HG02840 (cell line): Measurements from ENCODE around the gene HMGN3.

Experiments used
- ATAC-seq: cut with Tn5 transposase; IDR thresholded peaks from one replicate; pipeline ENCODE4 v1.9.1; 2021; ENCODE audit warnings: mild to moderate bottlenecking, moderate library complexity, moderate number of reproducible peaks; ENCODE audit not compliant: unreplicated experiment, low FRiP score

The HMGN3 gene

GRCh38 chr6:79188885-79189480, 45.5 kb downstream of the HMGN3 start:
- ATAC-seq = no peak

DNA sequence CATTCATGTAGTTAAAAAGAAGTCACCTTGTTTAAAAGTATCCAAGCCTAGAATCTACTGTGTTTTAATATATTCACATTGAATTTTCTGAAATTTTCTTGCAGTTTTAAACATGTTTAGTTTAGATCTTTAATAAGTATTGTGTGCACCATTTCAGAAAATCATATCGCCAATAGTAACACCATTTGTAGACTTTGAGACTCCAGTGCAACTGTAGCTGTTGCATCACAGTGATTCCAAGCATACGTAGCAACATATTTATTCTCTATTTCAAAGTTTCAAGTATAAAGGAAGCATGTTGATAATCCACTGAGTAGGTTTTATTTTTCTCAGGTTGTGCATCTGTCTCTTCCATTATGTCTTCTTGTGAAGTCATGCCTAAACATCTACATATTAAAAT, 46.4 kb downstream of the HMGN3 start:
- no peak for ATAC-seq

GRCh38 chr6:79186564-79186963, 47.9 kb downstream of the HMGN3 start:
- ATAC-seq = no peak

GRCh38 chr6:79184641-79185040, 49.8 kb downstream of the HMGN3 start:
- ATAC-seq = no peak

- no peak for ATAC-seq
These were observed 50.4 kb downstream of the HMGN3 start for GRCh38 chr6:79184086-79184485.

- no peak for ATAC-seq
These were observed 54.4 kb downstream of the HMGN3 start for GRCh38 chr6:79180052-79180451.

DNA sequence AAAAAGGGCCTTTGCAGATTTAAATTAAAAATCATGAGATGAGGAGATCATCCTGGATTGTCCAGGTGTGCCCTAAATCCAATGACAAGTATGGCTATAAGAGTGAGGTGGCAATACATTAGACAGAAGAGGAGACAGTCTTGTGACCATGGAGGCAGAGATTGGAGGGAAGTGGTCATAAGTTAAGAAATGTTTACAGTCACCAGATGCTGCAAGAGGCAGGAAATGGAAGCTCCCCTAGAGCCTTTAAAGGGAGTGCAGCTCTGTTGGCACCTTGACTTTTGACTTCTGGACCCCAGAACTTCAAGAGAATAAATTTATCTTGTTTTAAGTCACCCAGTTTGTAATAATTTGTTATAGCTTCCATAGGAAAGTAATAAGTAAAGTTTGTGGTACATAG, 61.1 kb downstream of the HMGN3 start:
- no peak for ATAC-seq

DNA sequence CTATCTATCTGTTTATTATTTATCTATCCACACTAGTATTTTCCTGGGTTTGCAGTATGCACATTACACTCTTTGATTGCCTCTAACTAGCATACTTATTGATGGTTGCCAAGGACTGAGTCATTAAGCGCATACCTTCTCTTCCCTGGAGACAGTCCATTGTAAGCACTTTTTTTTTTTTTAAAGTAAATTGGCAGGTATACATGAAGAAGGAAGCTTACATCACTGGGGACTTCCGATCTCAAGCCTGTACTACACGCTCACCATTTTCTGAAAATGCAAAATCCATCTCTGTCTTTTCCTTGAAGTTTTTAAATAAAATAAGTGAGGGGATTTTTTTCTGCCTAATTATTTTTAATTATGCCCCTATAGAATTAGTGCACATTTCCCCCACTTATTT, 63.5 kb downstream of the HMGN3 start:
- no peak for ATAC-seq

- no peak for ATAC-seq
These were observed 64.1 kb downstream of the HMGN3 start for GRCh38 chr6:79170431-79170830.

- no peak for ATAC-seq
These were observed 65.8 kb downstream of the HMGN3 start for GRCh38 chr6:79168695-79168980.

DNA sequence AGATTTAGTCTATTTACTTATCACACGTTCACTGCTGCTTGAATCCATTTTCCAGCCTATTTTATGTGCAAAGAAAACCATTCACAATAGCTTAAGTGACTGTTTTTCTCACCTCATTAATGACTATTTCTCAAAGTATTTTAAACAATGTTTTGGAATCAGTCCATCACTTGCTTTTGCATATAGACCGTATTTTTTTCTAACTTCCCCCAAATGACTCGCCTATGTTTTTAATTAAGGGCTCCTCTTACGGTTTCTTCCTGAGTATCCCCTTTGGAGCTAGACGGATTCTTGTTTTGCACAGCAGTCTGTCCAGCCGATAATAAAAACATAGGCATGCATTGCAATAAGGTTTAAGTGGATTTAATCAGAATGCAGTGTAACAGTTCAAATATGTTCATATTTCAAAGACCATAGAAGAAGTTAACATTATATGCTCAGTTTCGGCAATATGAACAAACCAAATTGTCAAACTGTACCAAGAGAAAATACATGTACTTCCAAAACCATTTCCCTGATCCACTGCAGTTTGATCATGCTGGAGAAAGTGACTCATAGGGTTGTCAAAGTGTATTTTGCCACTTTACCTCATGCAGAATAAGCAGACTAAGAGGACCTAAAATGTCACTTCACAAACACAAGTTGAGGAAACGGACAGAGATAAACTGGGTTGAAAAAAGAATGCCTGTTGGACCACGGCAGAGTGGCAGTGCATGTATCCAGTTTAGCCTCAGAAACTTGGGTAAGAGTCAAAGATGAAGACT, 66.4 kb downstream of the HMGN3 start:
- no peak for ATAC-seq

GRCh38 chr6:79159846-79160245, 74.6 kb downstream of the HMGN3 start:
- ATAC-seq = no peak

DNA sequence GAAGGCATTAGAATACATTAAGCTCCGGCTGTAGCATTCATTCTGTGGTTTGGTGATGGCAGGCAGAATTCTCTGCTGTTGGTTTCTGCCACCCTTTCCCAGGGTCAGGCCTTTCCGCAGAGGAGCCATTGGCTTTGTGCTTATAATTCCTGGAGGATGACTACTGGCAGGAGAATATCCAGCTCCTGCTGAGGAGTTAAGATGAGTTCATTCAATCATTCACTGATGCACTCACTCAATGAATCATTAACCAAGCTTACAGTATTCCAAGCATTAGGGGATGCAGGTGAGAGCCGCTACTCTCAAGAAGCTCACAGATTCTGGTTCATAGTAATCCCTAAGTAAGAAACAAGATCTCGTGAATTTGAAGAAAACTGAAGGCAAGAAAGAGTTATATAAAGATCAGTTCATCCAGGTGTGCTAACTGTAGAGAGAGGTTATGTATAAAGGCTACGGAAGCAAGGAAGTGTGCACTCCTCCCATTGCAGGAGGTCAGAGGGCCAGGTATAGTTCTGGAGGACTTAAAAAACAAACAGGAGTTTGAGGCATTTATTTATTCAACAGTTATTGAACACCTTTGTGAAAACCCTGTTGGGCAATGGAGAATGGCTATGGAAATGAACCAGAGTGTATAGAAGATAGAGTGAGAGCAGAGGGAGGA, 75.5 kb downstream of the HMGN3 start:
- no peak for ATAC-seq

- ATAC-seq = no peak
These were observed 76.4 kb downstream of the HMGN3 start for GRCh38 chr6:79157961-79158644.

DNA sequence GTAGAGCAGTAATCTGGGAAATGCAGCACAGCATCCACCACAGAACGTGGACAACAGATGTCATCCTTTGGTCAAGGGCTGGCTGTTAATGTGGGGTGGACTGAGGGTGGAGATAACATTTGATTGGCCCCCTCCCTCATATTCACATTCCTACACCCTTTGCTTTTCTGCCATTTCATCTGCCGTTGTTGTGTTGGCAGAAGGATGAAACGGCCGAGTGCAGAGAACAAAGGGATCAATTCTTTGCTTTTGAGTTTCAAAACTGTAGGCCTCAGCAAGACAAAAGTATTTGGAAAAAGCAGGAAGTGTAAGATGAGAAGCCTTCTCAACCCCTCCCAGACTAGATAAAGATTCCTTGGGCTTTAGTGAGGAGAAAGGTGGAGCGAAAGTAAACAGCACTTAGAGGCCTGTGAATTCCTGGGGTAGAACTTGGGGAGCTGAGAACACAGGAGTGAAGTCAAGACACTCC, 82.2 kb downstream of the HMGN3 start:
- no peak for ATAC-seq
